NCI-H2196 treated with DMSO at 0.1 percent for 48 hours (cell line): Measurements from ENCODE around the gene CYP2B6.
"Not testable (repeated sequence)": the region's sequence is repeated elsewhere in the genome, so short reads cannot be mapped to it uniquely, and the experiment has no call there.

Source experiments
- DNase-seq: peaks from one replicate; lab custom pipeline; 2025; ENCODE audit not compliant: unreplicated experiment; lab: John Stamatoyannopoulos, UW

The CYP2B6 gene

DNA sequence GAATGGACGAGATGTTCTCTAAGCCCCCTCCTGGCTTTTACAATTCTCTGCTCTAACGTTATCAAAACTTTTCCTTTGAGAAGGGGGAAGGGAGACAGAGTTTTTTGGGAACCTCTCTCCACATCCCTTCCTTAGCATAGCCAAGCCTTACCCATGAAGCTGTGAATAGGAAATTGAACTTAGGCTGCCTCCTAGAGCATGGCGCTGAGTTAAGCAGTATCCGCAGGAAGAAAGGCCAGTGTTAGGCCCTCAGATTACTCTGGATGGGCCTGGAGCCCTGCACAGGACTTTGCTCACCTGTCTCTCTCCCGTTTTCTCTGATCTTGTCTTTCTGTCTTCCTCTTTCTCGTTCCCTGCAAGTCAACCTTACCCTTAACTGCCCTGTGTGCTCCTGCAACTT is 39.6 kb downstream of the CYP2B6 start:
- DNase-seq, result no peak

DNA sequence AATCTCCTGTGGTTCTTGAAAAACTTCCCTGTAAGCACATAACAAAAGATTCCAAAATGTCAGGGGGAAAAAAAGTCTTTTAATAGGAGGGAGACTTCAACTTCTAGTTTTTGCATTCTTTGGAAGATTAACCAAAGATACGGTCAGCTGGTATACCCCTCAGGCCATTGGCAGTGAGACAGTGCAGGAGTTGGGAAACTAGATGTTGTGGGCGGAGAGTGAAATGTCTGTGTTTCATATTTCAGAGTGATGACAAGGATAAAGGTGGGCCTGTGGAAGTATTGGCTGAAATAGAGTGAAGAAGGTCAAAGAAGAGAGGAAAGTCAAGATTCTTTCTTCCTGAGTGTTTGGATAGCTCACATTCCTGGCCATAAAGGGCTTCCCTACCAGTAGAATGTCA is 40.8 kb downstream of the CYP2B6 start:
- no peak for DNase-seq

DNA sequence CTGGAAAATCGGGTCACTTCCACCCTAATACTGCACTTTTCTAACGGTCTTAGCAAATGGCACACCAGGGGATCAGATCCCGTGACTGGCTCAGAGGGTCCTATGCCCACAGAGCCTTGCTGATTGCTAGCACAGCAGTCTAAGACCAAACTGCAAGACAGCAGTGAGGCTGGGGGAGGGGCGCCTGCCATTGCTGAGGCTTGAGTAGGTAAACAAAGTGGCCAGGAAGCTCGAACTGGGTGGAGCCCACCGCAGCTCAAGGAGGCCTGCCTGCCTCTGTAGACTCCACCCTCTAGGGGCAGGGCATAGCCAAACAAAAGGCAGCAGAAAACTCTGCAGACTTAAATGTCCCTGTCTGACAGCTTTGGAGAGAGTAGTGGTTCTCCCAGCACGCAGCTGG is 42.2 kb downstream of the CYP2B6 start:
- not testable (repeated sequence) for DNase-seq

DNA sequence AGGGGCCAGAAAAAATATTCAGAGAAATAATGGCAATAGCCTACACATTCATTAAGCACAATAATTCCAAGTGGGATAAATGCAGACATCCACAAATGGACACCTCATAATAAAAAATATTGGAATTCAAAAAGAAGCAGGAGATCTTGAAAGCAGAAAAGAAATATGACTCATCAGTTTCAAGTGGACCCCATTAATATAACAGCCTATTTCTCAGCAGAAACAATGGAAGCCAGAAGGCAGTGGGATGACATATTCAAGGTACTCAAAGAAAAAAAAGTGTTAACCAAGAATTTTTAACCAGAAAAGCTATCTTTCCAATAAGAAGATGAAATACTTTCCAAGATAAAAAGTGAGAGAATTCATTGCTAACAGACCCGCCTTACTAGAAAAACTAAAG is 48.7 kb downstream of the CYP2B6 start:
- no peak for DNase-seq

DNA sequence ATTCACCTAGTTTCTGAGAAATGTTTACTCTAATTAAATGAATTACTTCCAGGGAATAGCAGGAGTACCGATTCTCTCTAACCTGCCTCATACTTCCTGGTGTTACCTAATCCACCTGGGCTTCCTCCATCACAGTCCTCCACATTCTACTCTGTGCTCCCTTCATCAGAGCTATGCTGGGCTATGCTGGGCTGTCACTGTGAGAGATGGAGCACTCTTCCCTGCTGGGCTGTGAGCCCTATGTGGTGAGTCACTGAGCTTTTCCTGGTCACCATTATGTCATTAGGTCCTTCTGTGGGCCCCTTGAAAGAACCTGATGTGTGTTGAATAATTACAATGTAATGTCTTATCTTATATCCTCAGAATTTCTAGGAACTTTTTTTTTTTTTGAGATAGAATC is 54.0 kb downstream of the CYP2B6 start:
- not testable (repeated sequence) for DNase-seq

DNA sequence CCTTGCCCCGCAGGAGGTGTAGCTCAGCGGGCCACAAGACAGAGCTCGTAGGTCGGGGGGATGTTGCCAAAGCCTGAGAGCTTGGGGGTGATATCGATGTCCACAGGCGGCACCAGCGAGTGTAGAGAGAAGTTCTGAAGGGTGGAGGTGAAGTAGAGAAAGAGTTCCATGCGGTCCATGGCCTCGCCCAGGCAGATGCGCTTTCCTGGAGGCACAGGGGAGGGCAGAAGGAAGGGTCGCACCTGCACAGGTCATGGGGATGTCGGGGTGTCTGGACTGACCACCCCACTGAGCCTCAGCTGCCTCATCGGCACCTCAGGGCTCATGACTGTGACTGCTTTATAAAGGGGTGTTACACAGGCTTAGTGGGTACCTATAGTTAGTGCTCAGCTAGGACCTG is 59.3 kb downstream of the CYP2B6 start:
- no peak for DNase-seq

DNA sequence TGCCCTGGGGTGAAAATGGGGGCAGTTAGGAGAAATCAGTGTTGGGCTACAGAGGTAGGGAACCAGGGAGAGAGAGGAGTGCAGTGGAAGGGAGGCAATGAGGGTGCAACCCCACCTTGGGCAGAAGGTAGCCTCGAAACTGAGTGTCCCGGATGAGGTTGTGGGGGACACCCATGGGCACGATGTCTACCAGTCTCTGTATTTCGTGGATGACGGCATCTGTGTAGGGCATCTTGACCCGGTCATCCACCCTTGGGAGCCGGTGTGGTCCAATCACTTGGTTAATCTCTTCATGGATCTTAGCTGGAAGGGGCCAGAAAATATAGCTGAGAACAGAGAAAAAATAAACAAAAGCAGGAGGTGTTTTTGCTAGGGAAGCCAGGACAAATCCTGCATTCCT is 61.1 kb downstream of the CYP2B6 start:
- not testable (repeated sequence) for DNase-seq

DNA sequence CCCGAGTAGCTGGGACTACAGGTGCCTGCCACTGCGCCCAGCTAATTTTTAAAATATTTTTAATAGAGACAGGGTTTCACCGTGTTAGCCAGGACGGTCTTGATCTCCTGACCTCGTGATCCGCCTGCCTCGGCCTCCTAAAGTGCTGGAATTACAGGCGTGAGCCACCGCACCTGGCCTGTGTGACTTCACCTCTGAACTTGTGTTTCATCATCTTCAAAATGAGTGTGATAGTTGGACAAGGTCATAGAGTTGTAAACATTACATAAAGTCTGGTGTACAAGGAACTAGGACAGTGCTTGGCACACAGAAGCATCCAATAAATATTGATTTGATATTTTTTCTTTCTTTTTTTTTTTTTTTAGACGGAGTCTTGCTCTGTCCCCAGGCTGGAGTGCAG is 62.2 kb downstream of the CYP2B6 start:
- not testable (repeated sequence) for DNase-seq

DNA sequence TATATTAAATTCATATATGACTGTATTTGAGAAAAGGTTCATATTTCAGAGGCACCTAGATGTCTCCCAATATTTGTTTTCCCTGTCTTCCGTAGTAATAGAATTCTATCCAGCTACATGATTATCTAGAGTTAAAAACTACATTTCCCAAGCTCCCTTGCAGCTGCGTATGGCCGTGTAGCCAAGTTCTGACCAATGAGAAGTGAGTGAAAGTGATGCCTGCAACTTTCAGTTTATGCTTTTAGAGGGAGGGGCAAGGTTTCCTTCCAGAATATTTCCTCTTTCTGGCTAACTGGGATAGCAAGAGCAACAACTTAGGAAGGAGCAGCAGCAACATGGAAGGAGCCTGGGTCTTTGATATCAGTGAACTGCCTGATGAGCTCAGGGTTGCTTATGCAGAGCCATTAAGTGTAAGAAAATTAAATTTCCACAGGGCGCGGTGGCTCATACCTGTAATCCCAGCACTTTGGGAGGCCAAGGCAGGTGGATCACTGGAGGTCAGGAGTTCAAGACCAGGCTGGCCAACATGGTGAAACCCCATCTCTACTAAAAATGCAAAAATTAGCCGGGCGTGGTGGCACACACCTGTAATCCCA is 74.0 kb downstream of the CYP2B6 start:
- DNase-seq, result no peak
